HepG2 (cell line): ENCODE measurements around the gene BNIP1. TPM values are rescaled to one million over a fixed set of nuclear protein-coding genes. Genes with fewer than 3 reads are reported as not detected.

Experiments used
- ATAC-seq: fragments of 200-7000 bp; cut with Tn5 transposase; 3 replicates; pipeline ENCODE4 v1.9.1; 2020; ENCODE audit warnings: mild to moderate bottlenecking, moderate library complexity
- BruUV-seq: library from RNA; stranded (reverse); fragments of 400-500 nt; replicated peaks from 2 replicates; lab custom pipeline; 2021; lab: Mats Ljungman, UMichigan
- CTCF ChIA-PET: fragments of 300-600 bp; formaldehyde crosslinking; extraction: SDS; loops from one replicate; lab custom pipeline; 2021; ENCODE audit warnings: low total read pairs, inconsistent platforms, low intra/inter-chr PET ratio; lab: Yijun Ruan, JAX
- POLR2A ChIA-PET: fragments of 350-600 bp; sonication (Branson Sonifier 250); formaldehyde crosslinking; loops from one replicate; lab custom pipeline; 2020; ENCODE audit warnings: antibody characterized with exemption, inconsistent platforms; lab: Yijun Ruan, JAX
- DNase-seq: peaks from one replicate; pipeline ENCODE4 v3.0.0-alpha.2; 2015; ENCODE audit warnings: low spot score
- FAIRE-seq: peaks from 3 replicates; lab custom pipeline; 2011; peaks lifted over from hg19 to GRCh38; lab: Jason Lieb, UNC
- H2AFZ ChIP-seq: one replicate; pipeline ENCODE4 v1.6.1; 2011; ENCODE audit warnings: low read length, inconsistent platforms
- H3K27ac ChIP-seq: fragments of 300-600 bp; 3 replicates; pipeline ENCODE4 v1.8.0; 2011; ENCODE audit warnings: mixed run types, mild to moderate bottlenecking, mixed read lengths, low read length, inconsistent platforms; ENCODE audit not compliant: insufficient read depth; ENCODE audit errors: extremely low read length
- H3K27me3 ChIP-seq, 2 experiments: fragments of 200-600 bp in 1 of 2; 2 replicates in 1 of 2; 3 replicates in 1 of 2; pipeline versions ENCODE4 v1.6.0 to v1.8.0; 2011; ENCODE audit warnings: low read length in 2 of 2, mild to moderate bottlenecking in 2 of 2, moderate library complexity in 2 of 2, inconsistent platforms in 1 of 2; ENCODE audit not compliant: insufficient read depth in 2 of 2, control insufficient read depth in 1 of 2
- H3K36me3 ChIP-seq, 2 experiments: fragments of 200-600 bp in 1 of 2; replicated peaks in 1 of 2; 2 replicates in 1 of 2; 3 replicates in 1 of 2; pipeline versions ENCODE4 v1.5.1 to v1.8.0; 2011; ENCODE audit warnings: low read length in 2 of 2, inconsistent platforms in 1 of 2; ENCODE audit not compliant: insufficient read depth in 2 of 2, control insufficient read depth in 1 of 2
- H3K4me1 ChIP-seq: 2 replicates; pipeline ENCODE4 v1.5.1; 2012; ENCODE audit warnings: low read length, inconsistent platforms; ENCODE audit not compliant: insufficient read depth
- H3K4me2 ChIP-seq: 2 replicates; pipeline ENCODE4 v1.6.0; 2011; ENCODE audit warnings: low read depth, low read length, inconsistent platforms
- H3K4me3 ChIP-seq, 3 experiments: fragments of 200-600 bp in 1 of 3; sonication (generic), shearing (Covaris generic) in 1 of 3; replicated peaks in 1 of 3; 2 replicates each; pipeline ENCODE4 v1.5.1; 2011 to 2016; ENCODE audit warnings: low read length in 3 of 3, inconsistent platforms in 2 of 3, low read depth in 2 of 3, mild to moderate bottlenecking in 2 of 3, control low read depth in 1 of 3, mixed read lengths in 1 of 3; ENCODE audit not compliant: insufficient read depth in 1 of 3
- H3K79me2 ChIP-seq: one replicate; pipeline ENCODE4 v1.6.1; 2011; ENCODE audit warnings: low read length, inconsistent platforms; ENCODE audit not compliant: insufficient read depth
- H3K9ac ChIP-seq: 2 replicates; pipeline ENCODE4 v1.6.0; 2011; ENCODE audit warnings: mild to moderate bottlenecking, low read depth, low read length, inconsistent platforms; ENCODE audit not compliant: insufficient read depth
- H3K9me3 ChIP-seq: 2 replicates; pipeline ENCODE4 v1.5.1; 2012; ENCODE audit warnings: mild to moderate bottlenecking, low read length
- H4K20me1 ChIP-seq: 2 replicates; pipeline ENCODE4 v1.6.0; 2011; ENCODE audit warnings: inconsistent platforms, mild to moderate bottlenecking, low read length, moderate library complexity; ENCODE audit not compliant: insufficient read depth
- HNF4A ChIP-seq: sonication (generic); formaldehyde crosslinking; IDR thresholded peaks from 2 replicates; pipeline ENCODE4 v1.4.0; 2020; ENCODE audit warnings: missing genetic modification reagents
- THRA ChIP-seq: sonication (generic); formaldehyde crosslinking; IDR thresholded peaks from 2 replicates; pipeline ENCODE4 v1.4.0; 2020; ENCODE audit warnings: missing genetic modification reagents, borderline replicate concordance
- ZNF34 ChIP-seq: sonication (generic); formaldehyde crosslinking; IDR thresholded peaks from 2 replicates; pipeline ENCODE4 v1.4.0; 2020; ENCODE audit warnings: mild to moderate bottlenecking, missing genetic modification reagents, borderline replicate concordance
- ZNF558 ChIP-seq: sonication (generic); formaldehyde crosslinking; IDR thresholded peaks from 2 replicates; pipeline ENCODE4 v1.9.0; 2022; ENCODE audit warnings: mild to moderate bottlenecking, missing genetic modification reagents, borderline replicate concordance
- ZNF629 ChIP-seq: sonication (generic); formaldehyde crosslinking; conservative IDR thresholded peaks from 2 replicates; pipeline ENCODE4 v1.5.0; 2020; ENCODE audit warnings: missing genetic modification reagents
- WGBS: methylation state at CpG from one replicate; pipeline ENCODE4 v1.1.6; 2017; ENCODE audit warnings: low lambda C conversion rate; 5-methylcytosine and 5-hydroxymethylcytosine counted together
- in situ Hi-C: cut with HindIII; loops from 2 replicates; pipeline ENCODE4 v1.10.0; 2017; ENCODE audit warnings: low pct_unique_long_range_greater_than_20kb; ENCODE audit not compliant: extremely low pct_ligation_motif_present
- intact Hi-C: fragments of 100-400 bp; cut with micrococcal nuclease; formaldehyde crosslinking; loops from one replicate; pipeline ENCODE4 v1.10.0; 2022; ENCODE audit not compliant: unreplicated experiment
- polyA plus RNA-seq, 8 experiments: library from polyadenylated mRNA; depleted of rRNA in 3 of 8; stranded (reverse) in 7 of 8; unstranded in 1 of 8; fragments of >200 nt; fragmentation: Illumina TruSeq in 4 of 8; extraction: Trizol in 4 of 8; gene quantifications; 2 replicates each; pipeline versions ENCODE4 v1.2.1 to v1.2.3, GENCODE V29; 2011 to 2016; ENCODE audit warnings: low read depth in 4 of 8, missing spikeins in 1 of 8, mixed read lengths in 1 of 8; ENCODE audit not compliant: insufficient read depth in 1 of 8
- total RNA-seq, 5 experiments: library from RNA; depleted of rRNA; stranded (reverse); fragments of >200 nt; fragmentation: Illumina TruSeq; extraction: Trizol; gene quantifications; 2 replicates each; pipeline ENCODE4 v1.2.3, GENCODE V29; 2016; ENCODE audit warnings: low read depth in 1 of 5

Gene BNIP1
- total and polyA plus RNA-seq, 2 of the 13 experiments (the other 11 are each of a cell fraction or from before 2014, with no cell fraction given): 13.2 to 16.9 TPM

GRCh38 chr5:173165177-173166016 is 21.1 kb downstream of the BNIP1 start:
- Histone ChIP-seq H3K4me2 (no peak overlapping the region), H3K4me1 (0 out of 2 replicates have a peak, but pooled peaks cover 7% of the 10 kb centered on the region), H3K4me3 (no peak overlapping the region), H3K79me2 (no peaks in the 10 kb centered on the region), H2AFZ (no peak overlapping the region), H3K27ac (no peak overlapping the region), H4K20me1 (no peaks in the 10 kb centered on the region), H3K9me3 (no peaks in the 10 kb centered on the region), H3K9ac (no peak overlapping the region), H3K36me3 (peaks cover 6 to 23% of the 10 kb centered on the region in 2 experiments; a peak in 4 of 5 replicates), H3K27me3 (peaks cover 2 to 11% of the 10 kb centered on the region in 2 experiments; a peak in 3 of 5 replicates)
- TF ChIP-seq ZNF629: peak; percentile 83
- 0 out of 2 replicates have a peak, but pooled peaks have one; percentile 13 for TF ChIP-seq HNF4A (CRISPR knock-in tag)
- no peak for TF ChIP-seq ZNF34 (CRISPR knock-in tag)
- no peak for TF ChIP-seq ZNF558 (CRISPR knock-in tag)
- no peak for TF ChIP-seq THRA (CRISPR knock-in tag)
- DNase-seq (no peak), ATAC-seq (peak; percentile 27; the same call in 2 of the 3 replicates), FAIRE-seq (no peak)
- CTCF ChIA-PET: interaction anchor here (0.8 to 2.1 kb wide), 4 partner anchors 39 to 457 kb away, joined by 3 to 14 read pairs (median 8); no protein-coding TSS in a partner anchor
- no TSS peak for BruUV-seq
- intact Hi-C loops: loop anchor here (1.0 kb wide), 2 partner anchors 39 to 117 kb away; no protein-coding TSS in a partner anchor
- POLR2A ChIA-PET: no interaction called here
- in situ Hi-C loops: loop anchor here (5.0 kb wide), 1 partner anchor 122 kb away; no protein-coding TSS in a partner anchor
- WGBS: 92% methylated on average over 2 of the region's 2 CpGs
